K562 (cell line): ENCODE data around the gene CPED1. TPM values are rescaled to one million over a fixed set of nuclear protein-coding genes. Genes with fewer than 3 reads are reported as not detected.

Source experiments
- CEBPG ChIP-seq, 3 experiments: fragments of 200-800 bp in 1 of 3; sonication (Bioruptor generic) in 1 of 3; sonication (generic) in 1 of 3; formaldehyde crosslinking in 1 of 3; IDR thresholded peaks in 2 of 3; conservative IDR thresholded peaks in 1 of 3; 2 replicates each; pipeline versions ENCODE4 v1.6.1 to v1.8.0; 2016 to 2022; ENCODE audit warnings: missing compliant biosample characterization in 2 of 3, missing genetic modification characterization in 2 of 3, mild to moderate bottlenecking in 1 of 3, missing genetic modification reagents in 1 of 3
- MTA2 ChIP-seq: fragments of 450-650 bp; IDR thresholded peaks from 2 replicates; pipeline ENCODE4 v1.6.1; 2016; ENCODE audit warnings: low read depth
- NFXL1 ChIP-seq: fragments of 450-650 bp; formaldehyde crosslinking; IDR thresholded peaks from 2 replicates; pipeline ENCODE4 v1.4.0; 2021; ENCODE audit warnings: mild to moderate bottlenecking
- PHB2 ChIP-seq: fragments of 450-650 bp; IDR thresholded peaks from 2 replicates; pipeline ENCODE4 v1.6.1; 2017; ENCODE audit warnings: low read depth
- PKNOX1 ChIP-seq: fragments of 450-650 bp; IDR thresholded peaks from 2 replicates; pipeline ENCODE4 v1.6.1; 2016
- RBFOX2 ChIP-seq: fragments of 200-400 bp; formaldehyde crosslinking; IDR thresholded peaks from 2 replicates; pipeline ENCODE4 v1.6.1; 2017; ENCODE audit warnings: low read depth, mild to moderate bottlenecking, low read length, moderate library complexity
- RHOXF2B ChIP-seq: fragments of 250-450 bp; sonication (Bioruptor Pico); conservative IDR thresholded peaks from 2 replicates; pipeline ENCODE4 v1.5.1; 2021
- TCF7 ChIP-seq: sonication (generic); IDR thresholded peaks from 2 replicates; pipeline ENCODE4 v1.6.1; 2016; ENCODE audit warnings: antibody characterized with exemption, borderline replicate concordance
- THRAP3 ChIP-seq: fragments of 450-650 bp; IDR thresholded peaks from 2 replicates; pipeline ENCODE4 v1.6.1; 2016; ENCODE audit warnings: mild to moderate bottlenecking, inconsistent platforms, borderline replicate concordance
- ZFP30 ChIP-seq: fragments of 250-450 bp; sonication (Bioruptor Pico); IDR thresholded peaks from 2 replicates; pipeline ENCODE4 v1.8.0; 2022; ENCODE audit warnings: moderate library complexity, mild to moderate bottlenecking, inconsistent platforms, borderline replicate concordance
- ZNF23 ChIP-seq: fragments of 250-450 bp; sonication (Bioruptor Pico); IDR thresholded peaks from 2 replicates; pipeline ENCODE4 v1.4.0; 2020; ENCODE audit warnings: mild to moderate bottlenecking
- ZNF431 ChIP-seq: sonication (generic); formaldehyde crosslinking; IDR thresholded peaks from 2 replicates; pipeline ENCODE4 v1.8.0; 2022; ENCODE audit warnings: mild to moderate bottlenecking, missing genetic modification reagents
- ZNF780A ChIP-seq: fragments of 250-450 bp; sonication (Bioruptor Pico); IDR thresholded peaks from 2 replicates; pipeline ENCODE4 v1.5.0; 2021; ENCODE audit warnings: mild to moderate bottlenecking
- polyA plus RNA-seq, 8 experiments: library from polyadenylated mRNA; depleted of rRNA in 4 of 8; stranded (reverse) in 5 of 8; unstranded in 3 of 8; fragments of >200 nt; fragmentation: Nextera tagmentation in 2 of 8; fragmentation: Illumina TruSeq in 1 of 8; extraction: Ambion mirVana in 2 of 8; extraction: Trizol in 1 of 8; gene quantifications; 2 replicates each; pipeline versions ENCODE4 v1.2.1 to v1.2.3, GENCODE V29; 2011 to 2014; ENCODE audit warnings: inconsistent platforms in 1 of 8, missing spikeins in 1 of 8
- total RNA-seq, 7 experiments: library from RNA; depleted of rRNA in 6 of 7; stranded (reverse); fragments of >200 nt in 6 of 7; fragmentation: Illumina TruSeq in 2 of 7; extraction: Trizol in 2 of 7; gene quantifications; 2 replicates each; pipeline versions ENCODE4 v1.2.1 to v1.2.3, GENCODE V29; 2011 to 2021; ENCODE audit warnings: low replicate concordance in 1 of 7
- TF ChIP-seq, protein P1 (sequence below): fragments of 200-600 bp; sonication (generic); IDR thresholded peaks from one replicate; pipeline ENCODE4 v1.6.1; 2012; ENCODE audit warnings: mild to moderate bottlenecking, low read depth, low read length, inconsistent platforms

CPED1 gene
- total and polyA plus RNA-seq, 9 of the 15 experiments (the other 6 are each of a cell fraction or from before 2014, with no cell fraction given) = 195 to 393 (median 290) TPM

- no peak for TF ChIP-seq TCF7
- peak; percentile 68 for TF ChIP-seq PKNOX1
- peak; percentile 41; the same call in 1 of the 2 replicates for TF ChIP-seq MTA2
- TF ChIP-seq NFXL1 = peak; percentile 49
- TF ChIP-seq RBFOX2 = no peak
- no peak for TF ChIP-seq ZNF780A (CRISPR knock-in tag)
- peak; percentile 87 for TF ChIP-seq CEBPG (CRISPR knock-in tag; IDR thresholded peaks at IDR 0.05)
- peak; percentile 84 to 99 for TF ChIP-seq CEBPG (tag; conservative IDR thresholded peaks at IDR 0.05 in 1 of 2, IDR thresholded peaks at IDR 0.05 in 1 of 2)
- no peak for TF ChIP-seq THRAP3
- TF ChIP-seq, protein P1, sequence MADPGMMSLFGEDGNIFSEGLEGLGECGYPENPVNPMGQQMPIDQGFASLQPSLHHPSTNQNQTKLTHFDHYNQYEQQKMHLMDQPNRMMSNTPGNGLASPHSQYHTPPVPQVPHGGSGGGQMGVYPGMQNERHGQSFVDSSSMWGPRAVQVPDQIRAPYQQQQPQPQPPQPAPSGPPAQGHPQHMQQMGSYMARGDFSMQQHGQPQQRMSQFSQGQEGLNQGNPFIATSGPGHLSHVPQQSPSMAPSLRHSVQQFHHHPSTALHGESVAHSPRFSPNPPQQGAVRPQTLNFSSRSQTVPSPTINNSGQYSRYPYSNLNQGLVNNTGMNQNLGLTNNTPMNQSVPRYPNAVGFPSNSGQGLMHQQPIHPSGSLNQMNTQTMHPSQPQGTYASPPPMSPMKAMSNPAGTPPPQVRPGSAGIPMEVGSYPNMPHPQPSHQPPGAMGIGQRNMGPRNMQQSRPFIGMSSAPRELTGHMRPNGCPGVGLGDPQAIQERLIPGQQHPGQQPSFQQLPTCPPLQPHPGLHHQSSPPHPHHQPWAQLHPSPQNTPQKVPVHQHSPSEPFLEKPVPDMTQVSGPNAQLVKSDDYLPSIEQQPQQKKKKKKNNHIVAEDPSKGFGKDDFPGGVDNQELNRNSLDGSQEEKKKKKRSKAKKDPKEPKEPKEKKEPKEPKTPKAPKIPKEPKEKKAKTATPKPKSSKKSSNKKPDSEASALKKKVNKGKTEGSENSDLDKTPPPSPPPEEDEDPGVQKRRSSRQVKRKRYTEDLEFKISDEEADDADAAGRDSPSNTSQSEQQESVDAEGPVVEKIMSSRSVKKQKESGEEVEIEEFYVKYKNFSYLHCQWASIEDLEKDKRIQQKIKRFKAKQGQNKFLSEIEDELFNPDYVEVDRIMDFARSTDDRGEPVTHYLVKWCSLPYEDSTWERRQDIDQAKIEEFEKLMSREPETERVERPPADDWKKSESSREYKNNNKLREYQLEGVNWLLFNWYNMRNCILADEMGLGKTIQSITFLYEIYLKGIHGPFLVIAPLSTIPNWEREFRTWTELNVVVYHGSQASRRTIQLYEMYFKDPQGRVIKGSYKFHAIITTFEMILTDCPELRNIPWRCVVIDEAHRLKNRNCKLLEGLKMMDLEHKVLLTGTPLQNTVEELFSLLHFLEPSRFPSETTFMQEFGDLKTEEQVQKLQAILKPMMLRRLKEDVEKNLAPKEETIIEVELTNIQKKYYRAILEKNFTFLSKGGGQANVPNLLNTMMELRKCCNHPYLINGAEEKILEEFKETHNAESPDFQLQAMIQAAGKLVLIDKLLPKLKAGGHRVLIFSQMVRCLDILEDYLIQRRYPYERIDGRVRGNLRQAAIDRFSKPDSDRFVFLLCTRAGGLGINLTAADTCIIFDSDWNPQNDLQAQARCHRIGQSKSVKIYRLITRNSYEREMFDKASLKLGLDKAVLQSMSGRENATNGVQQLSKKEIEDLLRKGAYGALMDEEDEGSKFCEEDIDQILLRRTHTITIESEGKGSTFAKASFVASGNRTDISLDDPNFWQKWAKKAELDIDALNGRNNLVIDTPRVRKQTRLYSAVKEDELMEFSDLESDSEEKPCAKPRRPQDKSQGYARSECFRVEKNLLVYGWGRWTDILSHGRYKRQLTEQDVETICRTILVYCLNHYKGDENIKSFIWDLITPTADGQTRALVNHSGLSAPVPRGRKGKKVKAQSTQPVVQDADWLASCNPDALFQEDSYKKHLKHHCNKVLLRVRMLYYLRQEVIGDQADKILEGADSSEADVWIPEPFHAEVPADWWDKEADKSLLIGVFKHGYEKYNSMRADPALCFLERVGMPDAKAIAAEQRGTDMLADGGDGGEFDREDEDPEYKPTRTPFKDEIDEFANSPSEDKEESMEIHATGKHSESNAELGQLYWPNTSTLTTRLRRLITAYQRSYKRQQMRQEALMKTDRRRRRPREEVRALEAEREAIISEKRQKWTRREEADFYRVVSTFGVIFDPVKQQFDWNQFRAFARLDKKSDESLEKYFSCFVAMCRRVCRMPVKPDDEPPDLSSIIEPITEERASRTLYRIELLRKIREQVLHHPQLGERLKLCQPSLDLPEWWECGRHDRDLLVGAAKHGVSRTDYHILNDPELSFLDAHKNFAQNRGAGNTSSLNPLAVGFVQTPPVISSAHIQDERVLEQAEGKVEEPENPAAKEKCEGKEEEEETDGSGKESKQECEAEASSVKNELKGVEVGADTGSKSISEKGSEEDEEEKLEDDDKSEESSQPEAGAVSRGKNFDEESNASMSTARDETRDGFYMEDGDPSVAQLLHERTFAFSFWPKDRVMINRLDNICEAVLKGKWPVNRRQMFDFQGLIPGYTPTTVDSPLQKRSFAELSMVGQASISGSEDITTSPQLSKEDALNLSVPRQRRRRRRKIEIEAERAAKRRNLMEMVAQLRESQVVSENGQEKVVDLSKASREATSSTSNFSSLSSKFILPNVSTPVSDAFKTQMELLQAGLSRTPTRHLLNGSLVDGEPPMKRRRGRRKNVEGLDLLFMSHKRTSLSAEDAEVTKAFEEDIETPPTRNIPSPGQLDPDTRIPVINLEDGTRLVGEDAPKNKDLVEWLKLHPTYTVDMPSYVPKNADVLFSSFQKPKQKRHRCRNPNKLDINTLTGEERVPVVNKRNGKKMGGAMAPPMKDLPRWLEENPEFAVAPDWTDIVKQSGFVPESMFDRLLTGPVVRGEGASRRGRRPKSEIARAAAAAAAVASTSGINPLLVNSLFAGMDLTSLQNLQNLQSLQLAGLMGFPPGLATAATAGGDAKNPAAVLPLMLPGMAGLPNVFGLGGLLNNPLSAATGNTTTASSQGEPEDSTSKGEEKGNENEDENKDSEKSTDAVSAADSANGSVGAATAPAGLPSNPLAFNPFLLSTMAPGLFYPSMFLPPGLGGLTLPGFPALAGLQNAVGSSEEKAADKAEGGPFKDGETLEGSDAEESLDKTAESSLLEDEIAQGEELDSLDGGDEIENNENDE = no peak
- TF ChIP-seq RHOXF2B = 0 out of 2 replicates have a peak, but pooled peaks have one; percentile 72
- TF ChIP-seq PHB2 = no peak
- no peak for TF ChIP-seq ZNF23 (CRISPR knock-in tag)
- TF ChIP-seq ZFP30 (CRISPR knock-in tag) = no peak
- no peak for TF ChIP-seq ZNF431 (CRISPR knock-in tag)
These were observed 149.9 kb downstream of the CPED1 start (continued) for GRCh38 chr7:121138262-121138933.
